HG02973 (cell line): ENCODE data around the gene IREB2.
"Not testable (repeated sequence)": the region's sequence is repeated elsewhere in the genome, so short reads cannot be mapped to it uniquely, and the experiment has no call there.

Experiments used
- ATAC-seq: cut with Tn5 transposase; IDR thresholded peaks from one replicate; pipeline ENCODE4 v1.9.1; 2021; ENCODE audit warnings: moderate library complexity; ENCODE audit not compliant: unreplicated experiment

IREB2 gene

DNA sequence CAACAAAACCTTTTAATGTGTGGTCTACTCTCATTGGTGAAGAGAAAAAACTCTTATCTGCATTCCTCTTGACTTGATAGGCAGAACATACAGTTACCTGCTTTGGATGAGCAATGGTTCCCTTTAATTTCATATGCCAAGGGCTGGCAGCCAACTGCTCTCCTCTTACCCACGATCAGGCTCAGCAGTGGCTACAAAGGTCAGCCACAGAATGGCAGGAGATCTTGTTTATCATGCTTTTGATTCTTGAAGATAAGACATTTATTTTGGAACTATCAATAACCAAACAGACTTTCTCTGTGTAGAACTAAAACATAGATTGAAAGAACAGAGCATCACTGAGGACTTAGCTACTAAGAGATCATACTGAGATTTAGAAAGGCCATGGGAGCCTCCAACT is 6.1 kb upstream of the IREB2 start:
- no peak for ATAC-seq

DNA sequence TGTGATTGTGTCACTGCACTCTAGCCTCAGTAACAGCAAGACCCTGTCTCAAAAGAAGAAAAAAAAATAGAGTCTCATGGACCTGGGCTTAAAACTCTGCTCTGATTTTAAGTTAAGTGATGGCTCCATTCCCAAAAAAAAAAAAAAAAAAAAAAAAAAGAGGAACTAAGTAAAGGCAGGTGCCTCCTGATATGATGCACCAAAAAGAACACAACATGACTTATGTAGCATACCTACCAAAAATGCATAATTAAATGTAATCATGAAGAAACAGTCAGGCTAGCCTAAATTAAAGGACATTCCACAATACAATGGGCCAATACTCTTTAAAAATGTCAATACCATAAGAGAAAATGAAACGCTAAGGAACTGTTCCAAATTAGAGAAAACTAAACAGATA is 5.4 kb upstream of the IREB2 start:
- no peak for ATAC-seq

DNA sequence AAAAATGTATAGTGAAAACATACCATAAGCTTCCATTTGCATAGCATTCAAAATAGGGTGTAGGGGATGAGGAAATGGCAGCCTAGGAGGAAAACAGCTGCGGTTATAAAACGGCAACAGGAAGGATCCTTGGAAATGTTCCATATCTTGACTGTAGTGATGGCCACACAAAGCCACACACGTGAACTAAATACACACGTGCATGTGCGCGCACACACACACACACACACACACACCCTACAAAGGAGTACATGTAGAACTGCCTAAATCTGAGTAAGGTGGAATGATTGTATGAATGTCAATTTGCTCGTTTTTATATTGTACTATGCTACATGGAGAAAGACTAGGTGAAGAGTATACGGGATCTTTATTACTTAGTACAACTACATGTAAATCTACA is 3.9 kb upstream of the IREB2 start:
- no peak for ATAC-seq

DNA sequence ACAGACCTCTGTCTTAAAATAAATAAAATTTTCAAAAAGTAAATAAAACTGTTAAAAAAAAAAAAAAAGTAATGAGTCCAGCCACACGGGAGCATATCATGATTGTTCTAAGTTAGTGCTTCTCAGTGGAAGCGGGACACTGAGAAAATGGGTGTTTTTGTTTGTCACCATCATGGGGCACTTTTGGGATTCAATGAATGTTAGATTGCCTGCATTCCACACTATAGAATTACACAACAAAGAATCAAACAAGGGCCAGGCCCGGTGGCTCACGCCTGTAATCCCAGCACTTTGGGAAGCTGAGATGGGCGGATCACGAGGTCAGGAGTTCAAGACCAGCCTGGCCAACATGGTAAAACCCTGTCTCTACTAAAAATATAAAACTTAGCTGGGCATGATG is 3.3 kb upstream of the IREB2 start:
- ATAC-seq = not testable (repeated sequence)

DNA sequence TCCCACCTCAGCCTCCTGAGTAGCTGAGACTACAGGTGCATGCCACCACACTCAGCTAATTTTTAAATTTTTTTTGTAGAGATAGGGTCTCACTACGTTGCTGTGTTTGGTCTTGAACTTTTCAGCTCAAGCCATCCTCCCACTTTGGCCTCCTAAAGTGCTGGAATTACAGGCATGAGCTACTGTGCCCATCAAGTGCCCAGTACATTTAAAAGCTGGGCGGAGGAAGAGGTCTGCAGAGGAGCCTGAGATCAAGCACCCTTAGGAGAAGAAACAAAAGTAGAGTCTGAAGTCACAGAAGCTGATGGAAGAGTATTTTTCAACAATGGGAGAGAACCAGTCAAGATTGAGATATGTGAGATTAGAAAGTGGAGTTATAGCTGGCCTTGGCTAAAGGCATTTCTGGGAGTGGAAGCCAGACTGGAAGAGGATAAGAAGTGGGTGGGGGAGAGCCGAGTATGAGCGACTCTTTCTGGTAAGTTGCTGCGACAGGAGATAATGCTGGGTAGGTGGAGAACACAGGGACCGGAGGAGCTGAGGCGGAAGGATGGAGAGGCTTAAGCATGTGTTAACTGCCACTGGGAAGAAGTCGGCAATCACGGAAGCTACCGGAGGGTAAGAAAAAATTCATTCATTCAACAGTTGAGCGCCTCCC is 782 bp upstream of the IREB2 start:
- peak; percentile 9 for ATAC-seq

DNA sequence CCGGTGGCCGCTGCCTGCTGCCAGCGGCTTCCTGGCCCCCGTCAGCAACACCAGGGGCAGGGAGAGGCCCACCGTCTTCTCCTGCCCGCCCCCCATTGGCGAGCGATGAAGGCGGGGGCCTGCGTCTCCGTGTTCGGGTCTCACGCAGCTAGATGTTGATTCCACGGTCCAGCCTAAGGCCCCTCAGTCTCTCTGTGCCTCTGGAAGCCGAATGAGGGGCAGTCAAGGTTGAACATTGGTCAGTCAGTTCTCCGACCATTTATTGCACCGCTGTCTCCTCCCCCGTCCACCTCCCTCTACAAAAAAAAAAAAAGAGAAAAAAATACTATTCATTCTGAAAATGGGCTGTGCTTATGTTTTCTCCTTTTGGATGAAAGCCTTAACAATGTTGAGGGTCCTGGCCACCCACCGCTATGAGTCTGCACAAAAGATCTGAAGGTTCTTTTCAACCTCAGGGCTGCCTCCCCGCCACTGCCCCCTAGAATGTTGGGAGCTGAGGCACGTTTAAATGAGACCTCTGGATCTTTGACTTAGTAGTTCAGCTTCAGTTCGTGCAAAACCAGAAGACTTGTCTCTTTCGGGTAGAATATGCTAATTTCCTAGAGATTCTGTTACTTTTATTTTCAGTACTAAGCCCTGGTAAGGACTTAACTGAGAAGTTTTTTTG is 736 bp downstream of the IREB2 start:
- ATAC-seq = peak; percentile 1

DNA sequence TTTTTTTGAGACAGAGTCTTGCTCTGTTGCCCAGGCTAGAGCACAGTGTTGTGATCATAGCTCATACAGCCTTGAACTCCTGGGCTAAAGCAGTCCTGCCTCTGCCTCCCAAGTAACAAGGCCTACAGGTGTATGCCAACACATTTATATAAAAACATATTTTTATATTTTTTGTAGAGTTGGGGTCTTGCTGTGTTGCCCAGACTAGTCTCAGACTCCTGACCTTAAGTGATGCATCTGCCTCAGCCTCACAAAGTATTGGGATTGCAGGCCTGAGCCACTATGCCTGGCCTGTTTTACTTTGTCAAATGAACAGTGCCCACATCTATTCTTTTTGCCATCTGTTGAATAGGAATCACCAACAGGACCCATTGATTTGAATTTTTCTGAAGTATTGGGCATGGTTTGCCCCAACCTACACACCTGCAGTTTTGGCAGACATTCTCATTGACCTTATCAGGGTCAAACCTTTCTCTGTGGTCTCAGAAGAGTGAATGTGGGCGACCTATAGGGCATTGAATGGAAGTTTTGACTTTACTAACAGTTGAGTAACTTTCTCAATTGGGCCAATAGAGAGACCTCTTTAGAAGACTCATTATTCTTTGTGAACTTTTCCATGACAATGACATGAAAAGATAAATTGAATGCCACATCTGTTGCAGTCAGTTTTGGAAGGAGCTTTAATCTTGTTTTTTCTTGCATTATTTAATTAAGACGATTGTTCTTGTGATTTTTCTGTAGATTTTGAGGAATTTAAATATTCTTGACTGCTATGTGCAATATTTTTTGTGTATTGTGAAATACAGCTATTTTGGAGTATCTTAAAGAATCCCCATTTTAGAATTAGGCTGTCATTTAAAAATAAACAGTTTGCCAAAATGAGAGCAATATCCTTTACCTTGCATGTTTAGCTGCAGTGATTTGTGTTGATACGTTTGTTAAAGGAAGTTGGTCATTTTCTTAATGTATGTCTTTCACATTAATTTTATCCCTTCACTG is 2.7 kb downstream of the IREB2 start:
- ATAC-seq = no peak

DNA sequence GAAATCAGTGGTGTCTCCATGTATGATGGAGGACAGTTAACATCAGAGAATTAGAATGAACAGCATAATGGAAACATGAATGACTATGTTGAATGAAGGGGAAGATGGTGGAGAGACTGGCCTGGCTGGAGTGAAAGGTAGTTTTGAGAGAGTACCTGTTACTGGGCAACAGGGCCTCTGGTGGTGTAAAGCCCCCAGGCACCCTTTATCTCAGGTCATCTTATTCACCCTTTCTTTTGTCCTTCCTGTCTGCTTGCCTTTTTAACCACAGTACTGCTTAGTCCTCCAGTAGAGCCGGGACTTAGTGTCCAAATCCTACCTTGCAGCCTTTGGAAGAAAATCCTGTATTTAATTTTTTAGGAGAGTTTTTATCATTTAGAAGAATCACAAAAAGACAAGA is 6.2 kb downstream of the IREB2 start:
- ATAC-seq = no peak

DNA sequence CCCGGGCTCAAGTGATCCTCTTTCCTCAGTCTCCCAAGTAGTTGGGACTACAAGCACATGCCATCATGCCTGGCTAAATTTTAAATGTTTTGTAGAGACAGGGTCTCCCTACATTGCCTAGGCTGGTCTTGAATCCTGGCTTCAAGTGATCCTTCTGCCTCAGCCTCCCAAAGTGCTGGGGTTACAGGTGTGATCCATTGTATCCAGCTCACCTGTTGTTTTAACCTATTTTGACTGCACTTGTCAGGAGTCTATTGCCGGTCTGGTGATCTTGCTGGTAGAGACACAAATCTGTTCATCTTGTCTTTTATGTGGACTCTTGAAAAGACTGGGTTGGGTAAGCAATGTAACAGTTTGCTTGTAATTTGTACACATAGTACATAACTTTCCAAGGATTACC is 7.9 kb downstream of the IREB2 start:
- ATAC-seq = no peak

DNA sequence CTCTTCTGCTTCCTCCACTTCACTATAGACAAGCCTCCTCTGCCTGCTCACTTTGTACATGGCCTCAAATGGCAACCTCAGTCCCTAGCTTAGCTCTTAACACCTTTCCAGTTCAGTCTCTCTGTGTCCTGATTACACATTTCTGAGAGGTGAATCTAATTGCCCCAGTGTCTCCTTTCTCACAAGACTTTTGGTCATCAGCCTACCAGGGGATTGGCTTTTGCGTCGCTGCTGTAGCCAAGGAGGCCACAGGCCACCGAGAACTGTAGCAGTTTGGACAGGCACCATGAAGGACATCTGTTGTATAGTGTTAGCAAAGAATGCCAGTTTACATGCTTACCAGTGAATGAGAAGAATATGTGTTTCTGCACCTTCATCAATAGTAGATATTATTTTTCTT is 8.5 kb downstream of the IREB2 start:
- ATAC-seq = no peak

DNA sequence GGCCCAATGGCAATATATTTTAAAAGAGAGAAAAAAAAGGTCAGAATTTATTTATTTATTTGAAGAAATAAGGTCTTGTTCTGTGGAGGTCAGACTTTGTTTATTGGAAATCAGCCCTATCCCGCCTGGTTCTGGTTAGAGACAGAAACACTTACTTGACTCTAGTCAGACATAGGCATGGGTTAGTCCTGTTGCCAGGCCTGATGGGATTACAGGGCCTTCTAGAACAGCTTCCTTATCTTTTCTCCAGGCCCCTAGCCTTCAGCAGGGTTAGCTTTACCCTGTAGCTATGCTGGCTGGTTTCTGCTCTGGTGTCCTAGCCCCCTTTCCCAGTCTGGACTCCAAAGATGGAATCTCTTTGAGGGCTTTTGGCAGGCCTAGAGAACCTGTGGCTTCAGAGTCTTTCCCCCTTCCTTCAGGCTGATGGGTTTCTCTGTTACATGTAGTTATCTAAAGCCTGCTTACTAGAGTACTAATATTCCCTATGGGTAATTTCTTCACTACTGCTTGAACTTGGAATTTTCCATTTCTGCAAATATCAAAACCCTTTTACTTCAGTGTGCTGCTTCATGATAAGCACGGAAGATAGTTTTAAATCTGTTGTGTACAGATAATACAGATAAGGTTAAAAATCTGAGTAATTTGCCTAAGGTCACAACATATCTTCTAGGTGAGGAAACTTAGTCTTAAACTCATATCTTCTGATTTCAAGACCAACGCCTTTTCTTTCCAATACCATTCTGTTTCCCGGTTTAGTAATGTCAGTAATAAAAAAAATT is 10.6 kb downstream of the IREB2 start:
- no peak for ATAC-seq

DNA sequence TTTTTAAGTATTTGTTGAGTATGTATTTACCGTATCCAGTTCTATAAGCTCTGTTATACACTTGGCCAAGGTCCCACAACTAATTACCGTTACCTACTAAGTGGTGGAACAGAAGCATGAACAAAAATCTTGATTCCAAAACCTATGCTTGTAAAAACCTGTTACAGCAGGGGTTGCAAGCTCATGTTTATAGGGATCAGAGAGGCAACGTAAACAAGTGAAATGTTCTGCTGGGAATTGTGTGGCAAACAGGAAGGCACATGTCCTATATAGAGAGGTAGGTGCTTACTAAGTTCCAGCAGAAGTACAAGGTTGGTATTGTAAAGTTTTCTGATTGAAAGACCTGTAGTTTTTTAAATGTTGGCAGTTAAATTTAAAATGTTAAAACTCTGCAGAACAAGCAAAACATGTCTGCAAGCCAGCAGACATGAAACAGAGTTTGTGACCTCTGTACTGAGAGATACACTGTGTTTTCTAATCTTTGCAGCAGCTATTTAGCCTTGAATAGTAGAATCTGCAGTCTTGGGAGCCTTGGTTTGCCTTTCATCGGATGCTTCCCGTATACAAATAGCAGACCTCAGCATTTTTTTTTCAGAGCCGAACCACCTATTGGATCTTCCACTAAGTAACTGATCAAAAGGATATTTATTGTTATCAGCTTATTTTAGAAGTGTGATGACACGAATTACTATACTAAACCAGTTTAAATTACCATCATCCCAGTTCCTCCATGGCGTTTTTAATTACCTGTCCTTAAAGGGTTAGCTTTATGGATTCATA is 11.4 kb downstream of the IREB2 start:
- no peak for ATAC-seq

DNA sequence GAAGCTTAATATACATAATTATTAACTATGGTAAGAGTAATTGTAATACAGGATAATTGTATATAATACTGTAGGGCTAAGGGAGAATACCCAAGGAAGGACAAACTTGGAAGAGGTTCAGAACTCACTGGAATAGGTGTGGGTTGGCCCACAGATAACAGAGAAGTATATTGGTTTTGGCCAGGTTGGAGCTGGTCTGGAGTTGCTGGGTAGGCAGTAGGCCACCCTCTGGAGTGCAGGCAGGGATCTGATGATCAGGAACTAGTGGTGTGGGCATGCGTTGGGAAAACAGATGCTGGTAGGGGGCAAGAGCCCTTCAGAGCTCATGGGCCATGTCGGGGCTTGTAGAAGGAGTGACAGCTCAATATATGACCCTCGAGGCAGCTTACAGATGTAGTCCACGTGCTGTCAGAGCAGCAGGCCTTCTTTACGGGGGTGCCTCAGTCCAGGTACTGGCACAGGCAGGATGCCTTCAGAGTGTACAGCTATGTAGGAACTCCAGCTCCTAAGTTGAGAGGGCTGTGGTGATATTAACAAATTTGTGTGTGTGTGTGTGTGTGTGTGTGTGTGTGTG is 12.4 kb downstream of the IREB2 start:
- no peak for ATAC-seq

DNA sequence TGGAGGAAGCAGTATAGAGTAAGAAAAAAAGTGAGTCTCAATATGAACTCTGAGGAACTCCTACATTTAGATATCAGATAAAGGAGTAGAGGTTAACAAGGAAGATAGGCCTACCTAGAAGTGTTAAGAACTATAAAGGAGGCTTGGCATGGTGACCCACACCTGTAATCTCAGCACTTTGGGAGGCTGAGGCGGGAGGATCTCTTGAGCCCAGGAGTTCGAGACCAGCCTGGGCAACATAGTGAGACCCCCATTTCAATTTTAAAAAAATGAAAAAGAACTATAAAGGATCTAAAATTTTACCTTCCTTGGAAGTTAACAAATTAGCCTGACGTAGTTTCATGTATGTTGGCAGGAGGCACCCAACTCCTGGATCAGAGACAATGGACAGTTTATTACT is 14.5 kb downstream of the IREB2 start:
- no peak for ATAC-seq

DNA sequence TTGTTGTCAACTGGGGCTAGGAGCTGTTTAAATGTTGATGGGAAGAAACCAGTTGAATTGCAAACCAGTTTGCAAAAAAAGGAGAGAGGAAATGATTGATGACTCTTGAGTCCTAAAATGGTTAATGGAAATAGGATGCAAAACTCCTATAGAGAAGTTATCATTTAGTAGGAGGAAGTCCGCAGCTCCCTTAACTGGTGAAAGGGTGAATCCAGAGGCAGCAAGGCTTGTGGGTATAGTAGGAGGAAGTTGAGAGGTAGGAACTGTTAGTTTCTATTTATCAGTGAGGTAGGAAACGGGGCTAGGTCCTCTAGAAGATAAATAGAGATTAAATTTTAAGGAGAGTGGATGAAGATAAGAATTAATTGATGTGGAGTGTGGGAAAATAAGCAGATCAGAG is 15.4 kb downstream of the IREB2 start:
- no peak for ATAC-seq

DNA sequence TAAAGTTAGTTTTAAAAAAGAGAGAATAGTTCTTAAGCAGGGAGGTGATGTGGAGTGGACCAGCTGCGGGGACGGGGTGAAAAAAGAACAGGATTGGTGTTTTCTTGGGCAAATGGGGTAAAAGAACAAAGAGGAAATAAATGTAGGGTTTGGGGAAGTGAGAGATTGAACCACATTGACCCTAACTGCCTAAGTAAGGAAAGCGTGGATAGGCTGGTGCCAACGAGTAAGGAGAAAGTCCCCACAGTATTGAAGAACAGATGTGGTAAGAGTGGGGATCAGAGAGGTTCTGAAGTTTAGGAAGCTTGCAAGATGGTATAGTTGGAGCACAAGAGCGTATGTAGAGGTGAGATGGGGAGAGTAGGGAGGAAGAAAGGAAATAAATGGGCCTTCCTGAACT is 17.0 kb downstream of the IREB2 start:
- no peak for ATAC-seq

DNA sequence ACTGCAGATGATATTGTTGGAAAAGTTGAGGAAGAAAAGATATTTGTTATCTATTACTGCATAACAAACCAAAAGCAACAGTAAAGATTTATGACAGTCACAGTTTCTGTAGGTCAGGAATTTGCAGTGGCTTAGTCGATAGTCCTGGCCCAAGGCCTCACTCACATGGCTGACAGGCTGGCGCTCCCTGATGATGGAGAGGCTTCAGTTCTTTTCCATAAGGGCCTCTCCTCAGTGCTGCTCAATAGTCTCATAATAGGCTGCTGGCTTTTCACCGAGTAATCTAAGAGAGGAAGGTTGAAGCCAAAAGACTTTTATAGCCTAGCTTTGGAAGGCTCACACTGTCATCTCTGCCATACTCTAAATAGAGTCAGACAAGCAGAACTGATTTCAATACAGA is 17.7 kb downstream of the IREB2 start:
- no peak for ATAC-seq

DNA sequence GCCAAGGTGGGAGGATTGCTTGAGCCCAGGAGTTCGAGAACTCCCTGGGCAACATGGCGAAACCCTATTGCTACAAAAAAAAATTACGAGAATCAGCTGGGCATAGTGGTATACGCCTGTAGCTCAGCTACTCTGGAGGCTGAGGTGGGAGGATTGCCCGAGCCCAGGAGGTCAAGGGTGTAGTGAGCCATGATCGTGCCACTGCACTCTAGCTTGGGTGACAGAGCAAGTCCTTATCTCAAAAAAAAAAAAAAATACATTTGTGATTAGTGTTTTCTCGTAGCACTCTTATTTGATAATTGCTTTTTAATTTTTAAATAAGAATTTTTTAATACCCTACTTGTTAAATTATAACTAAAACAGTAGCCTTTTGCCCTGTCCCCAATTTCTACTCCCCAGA is 18.4 kb downstream of the IREB2 start:
- no peak for ATAC-seq

DNA sequence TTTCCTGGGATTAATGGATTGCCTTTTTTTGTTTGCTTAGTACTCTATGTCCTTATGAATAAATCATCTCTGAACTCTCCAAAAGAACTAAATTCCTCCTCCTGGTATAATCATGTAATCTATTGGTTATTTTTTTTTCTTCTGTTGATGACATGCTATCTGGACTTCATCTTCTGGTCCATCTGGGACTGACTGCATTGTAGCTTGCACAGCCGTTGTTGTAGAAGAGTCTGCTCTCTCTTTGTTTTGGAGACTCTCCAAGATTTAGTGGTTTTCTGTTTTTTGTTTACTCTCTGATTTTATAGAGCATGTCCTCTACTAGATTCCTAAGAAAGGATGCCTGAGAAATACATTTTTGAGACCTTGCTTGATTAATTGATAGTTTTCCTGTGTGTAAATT is 19.1 kb downstream of the IREB2 start:
- no peak for ATAC-seq

DNA sequence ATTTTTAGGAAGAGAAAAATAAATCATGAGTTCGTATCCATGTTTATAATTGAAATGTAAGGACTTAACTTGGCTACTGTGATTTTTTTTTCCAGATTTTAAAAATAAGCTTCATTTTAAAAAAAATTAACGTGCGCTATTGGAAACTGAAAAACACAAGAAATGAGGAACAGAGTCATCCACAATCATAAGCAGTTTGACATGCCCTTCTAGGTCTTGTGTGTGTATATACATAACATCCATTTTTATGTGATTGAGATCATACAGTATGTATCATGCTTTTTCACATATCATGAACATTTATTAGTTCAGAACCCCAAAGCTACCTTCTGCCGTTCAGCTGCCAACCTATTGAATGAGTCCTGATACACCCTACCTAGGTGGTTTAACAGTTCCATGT is 22.7 kb downstream of the IREB2 start:
- no peak for ATAC-seq
